H1 (cell line): ENCODE results near the gene MEF2A. TPM values are rescaled to one million over a fixed set of nuclear protein-coding genes. Genes with fewer than 3 reads are reported as not detected.
A peak's percentile ranks its signal among the peaks of the same experiment; 100 is the strongest.

Experiments
- CTCF ChIA-PET: fragments of 300-600 bp; sonication (Branson Sonifier 250); formaldehyde crosslinking; loops from one replicate; lab custom pipeline; 2021; ENCODE audit not compliant: partially characterized antibody; lab: Charles Lee
- POLR2A ChIA-PET: fragments of 300-600 bp; sonication (Branson Sonifier 250); formaldehyde crosslinking; loops from one replicate; lab custom pipeline; 2021; ENCODE audit warnings: inconsistent platforms; ENCODE audit not compliant: partially characterized antibody; lab: Charles Lee
- DNase-seq, 2 experiments: peaks; one replicate each; pipeline versions ENCODE4 v3.0.0 to v3.0.0-alpha.2; 2010 to 2022; ENCODE audit warnings: low spot score in 2 of 2, low read depth in 1 of 2, mixed read lengths in 1 of 2
- FAIRE-seq: peaks from 2 replicates; lab custom pipeline; 2011; peaks lifted over from hg19 to GRCh38; lab: Jason Lieb, UNC
- H2AFZ ChIP-seq: 2 replicates; pipeline ENCODE4 v1.8.1; 2012; ENCODE audit warnings: low read length, inconsistent platforms
- H2AK5ac ChIP-seq: 2 replicates; pipeline ENCODE4 v1.6.1; 2013; ENCODE audit warnings: low read depth, low read length
- H2BK120ac ChIP-seq: replicated peaks from 2 replicates; pipeline ENCODE3; 2013; ENCODE audit warnings: low read depth, low read length, inconsistent platforms
- H2BK12ac ChIP-seq: 2 replicates; pipeline ENCODE4 v1.6.1; 2013; ENCODE audit warnings: low read depth, low read length
- H2BK15ac ChIP-seq: 2 replicates; pipeline ENCODE4 v1.6.1; 2013; ENCODE audit warnings: low read length
- H2BK20ac ChIP-seq: 2 replicates; pipeline ENCODE4 v1.6.1; 2013; ENCODE audit warnings: low read length
- H2BK5ac ChIP-seq: 2 replicates; pipeline ENCODE4 v1.6.1; 2013; ENCODE audit warnings: low read depth, low read length
- H3K14ac ChIP-seq: 2 replicates; pipeline ENCODE4 v1.6.1; 2013; ENCODE audit warnings: inconsistent platforms; ENCODE audit not compliant: insufficient read length
- H3K18ac ChIP-seq: 2 replicates; pipeline ENCODE4 v1.6.1; 2013; ENCODE audit warnings: low read length; ENCODE audit errors: extremely low read depth
- H3K23ac ChIP-seq: 2 replicates; pipeline ENCODE4 v1.6.1; 2013; ENCODE audit warnings: inconsistent platforms; ENCODE audit not compliant: insufficient read length
- H3K23me2 ChIP-seq: 2 replicates; pipeline ENCODE4 v1.6.1; 2013; ENCODE audit warnings: low read depth, low read length
- H3K27ac ChIP-seq: 2 replicates; pipeline ENCODE4 v1.6.1; 2011; ENCODE audit warnings: low read depth, low read length, inconsistent platforms
- H3K27me3 ChIP-seq, 4 experiments: replicated peaks in 1 of 4; 1 replicate in 1 of 4; 2 replicates in 3 of 4; pipeline versions ENCODE4 v1.6.1 to v1.8.1; 2011 to 2013; ENCODE audit warnings: low read length in 3 of 4, mild to moderate bottlenecking in 3 of 4, inconsistent platforms in 2 of 4, mixed read lengths in 2 of 4, moderate library complexity in 1 of 4; ENCODE audit not compliant: control insufficient read depth in 3 of 4, insufficient read depth in 3 of 4; ENCODE audit errors: extremely low read depth in 1 of 4
- H3K36me3 ChIP-seq, 4 experiments: 2 replicates each; pipeline versions ENCODE4 v1.6.1 to v1.8.1; 2011 to 2013; ENCODE audit warnings: mild to moderate bottlenecking in 4 of 4, low read length in 3 of 4, moderate library complexity in 2 of 4, control low read depth in 1 of 4, inconsistent platforms in 1 of 4; ENCODE audit not compliant: insufficient read depth in 4 of 4, control insufficient read depth in 2 of 4
- H3K4ac ChIP-seq: replicated peaks from 2 replicates; pipeline ENCODE3; 2013; ENCODE audit warnings: low read length, low read depth, mixed read lengths, inconsistent platforms; ENCODE audit not compliant: insufficient read length
- H3K4me1 ChIP-seq, 4 experiments: replicated peaks in 1 of 4; 1 replicate in 1 of 4; 2 replicates in 3 of 4; pipeline versions ENCODE4 v1.6.1 to v1.8.1; 2011 to 2013; ENCODE audit warnings: low read length in 3 of 4, inconsistent platforms in 2 of 4, mixed read lengths in 1 of 4; ENCODE audit not compliant: insufficient read depth in 4 of 4, control insufficient read depth in 3 of 4
- H3K4me2 ChIP-seq, 2 experiments: 2 replicates each; pipeline versions ENCODE4 v1.6.1 to v1.8.1; 2011 to 2013; ENCODE audit warnings: low read depth in 2 of 2, low read length in 2 of 2, control low read depth in 1 of 2, inconsistent platforms in 1 of 2, mild to moderate bottlenecking in 1 of 2; ENCODE audit not compliant: insufficient read depth in 1 of 2
- H3K4me3 ChIP-seq, 4 experiments: fragments of 200-600, 300-600 bp in 1 of 4; sonication (generic), shearing (Covaris generic), sonication (Bioruptor Twin) in 1 of 4; 2 replicates each; pipeline versions ENCODE4 v1.5.1 to v1.8.1; 2011 to 2016; ENCODE audit warnings: low read length in 4 of 4, low read depth in 3 of 4, control low read depth in 2 of 4, inconsistent platforms in 2 of 4, mild to moderate bottlenecking in 2 of 4, mixed read lengths in 1 of 4, moderate library complexity in 1 of 4; ENCODE audit not compliant: insufficient read depth in 2 of 4; ENCODE audit errors: extremely low read depth in 1 of 4
- H3K56ac ChIP-seq: replicated peaks from 2 replicates; pipeline ENCODE3; 2013; ENCODE audit warnings: low read depth, mild to moderate bottlenecking, mixed read lengths, low read length, inconsistent platforms; ENCODE audit not compliant: insufficient read length
- H3K79me1 ChIP-seq: 2 replicates; pipeline ENCODE4 v1.6.1; 2013; ENCODE audit warnings: low read depth, low read length, control low read depth
- H3K79me2 ChIP-seq, 2 experiments: 2 replicates each; pipeline versions ENCODE4 v1.6.1 to v1.8.1; 2012 to 2013; ENCODE audit warnings: low read length in 2 of 2, mild to moderate bottlenecking in 2 of 2, inconsistent platforms in 1 of 2; ENCODE audit not compliant: insufficient read depth in 2 of 2, control insufficient read depth in 1 of 2
- H3K9ac ChIP-seq, 4 experiments: replicated peaks in 1 of 4; 1 replicate in 1 of 4; 2 replicates in 3 of 4; pipeline versions ENCODE4 v1.6.1 to v1.8.1; 2011 to 2013; ENCODE audit warnings: low read depth in 3 of 4, low read length in 3 of 4, control low read depth in 2 of 4, mild to moderate bottlenecking in 2 of 4, moderate library complexity in 2 of 4, inconsistent platforms in 1 of 4; ENCODE audit errors: extremely low read depth in 1 of 4
- H3K9me3 ChIP-seq, 2 experiments: 2 replicates each; pipeline versions ENCODE4 v1.6.1 to v1.8.1; 2012 to 2013; ENCODE audit warnings: mild to moderate bottlenecking in 2 of 2, moderate library complexity in 2 of 2, control low read depth in 1 of 2, inconsistent platforms in 1 of 2, low read depth in 1 of 2, low read length in 1 of 2, mixed read lengths in 1 of 2; ENCODE audit not compliant: insufficient read depth in 2 of 2
- H4K20me1 ChIP-seq, 2 experiments: replicated peaks in 1 of 2; 2 replicates each; pipeline versions ENCODE3 to v1.8.1; 2011 to 2013; ENCODE audit warnings: inconsistent platforms in 2 of 2, low read length in 2 of 2, mild to moderate bottlenecking in 1 of 2; ENCODE audit not compliant: insufficient read depth in 2 of 2, control insufficient read depth in 1 of 2
- H4K5ac ChIP-seq: 2 replicates; pipeline ENCODE4 v1.6.1; 2013; ENCODE audit warnings: low read length, low read depth, mixed read lengths, inconsistent platforms; ENCODE audit not compliant: insufficient read length
- H4K8ac ChIP-seq: 2 replicates; pipeline ENCODE4 v1.8.0; 2013; ENCODE audit warnings: mild to moderate bottlenecking, moderate library complexity, low read length, inconsistent platforms; ENCODE audit not compliant: insufficient read depth; ENCODE audit errors: extremely low read depth
- H4K91ac ChIP-seq: replicated peaks from 2 replicates; pipeline ENCODE3; 2013; ENCODE audit warnings: low read length, mixed read lengths, inconsistent platforms; ENCODE audit not compliant: insufficient read length
- GABPA ChIP-seq: IDR thresholded peaks from 2 replicates; pipeline ENCODE4 v1.6.1; 2011; ENCODE audit warnings: mild to moderate bottlenecking, low read length, moderate library complexity, borderline replicate concordance; ENCODE audit not compliant: insufficient read depth
- JUN ChIP-seq: IDR thresholded peaks from 2 replicates; pipeline ENCODE4 v1.6.1; 2011; ENCODE audit warnings: low read depth, mild to moderate bottlenecking, improper control_type of control experiment, low read length
- NRF1 ChIP-seq: IDR thresholded peaks from 2 replicates; pipeline ENCODE4 v1.6.1; 2011; ENCODE audit warnings: mild to moderate bottlenecking, low read depth, low read length, improper control_type of control experiment
- TBP ChIP-seq: IDR thresholded peaks from 2 replicates; pipeline ENCODE4 v1.6.1; 2011; ENCODE audit warnings: low read depth, low read length, improper control_type of control experiment
- USF2 ChIP-seq: IDR thresholded peaks from 2 replicates; pipeline ENCODE4 v1.6.1; 2011; ENCODE audit warnings: low read length, improper control_type of control experiment
- whole genome bisulfite sequencing, 2 experiments: shearing (Covaris generic) in 1 of 2; methylation state at CpG; one replicate each; pipeline versions ENCODE4 v1.1.6 to v1.1.7; 2013 to 2015; ENCODE audit warnings: low lambda C conversion rate in 2 of 2, mixed read lengths in 2 of 2, inconsistent platforms in 1 of 2, low coverage in 1 of 2, missing lambda C conversion rate in 1 of 2; ENCODE audit not compliant: insufficient replicate concordance in 2 of 2, insufficient coverage in 1 of 2, insufficient read length in 1 of 2; ENCODE audit errors: extremely low coverage in 1 of 2, missing lambda C conversion rate in 1 of 2; 5-methylcytosine and 5-hydroxymethylcytosine counted together
- long read RNA-seq, 2 experiments: library from RNA in 1 of 2; library from capped mRNA in 1 of 2; stranded (forward); transcript quantifications; one replicate each; pipeline ENCODE4 v2.0.0, GENCODE V29; 2021; ENCODE audit warnings: inconsistent platforms in 1 of 2
- polyA minus RNA-seq, 3 experiments: library from RNA; depleted of rRNA, polyadenylated mRNA; stranded (reverse); fragments of >200 nt; gene quantifications; 1 replicate in 2 of 3; 2 replicates in 1 of 3; pipeline ENCODE4 v1.2.3, GENCODE V29; 2011
- polyA plus RNA-seq, 7 experiments: library from polyadenylated mRNA; depleted of rRNA in 3 of 7; stranded (reverse) in 5 of 7; unstranded in 2 of 7; fragments of >200 nt in 5 of 7; fragments of 200-250 nt in 2 of 7; gene quantifications; 1 replicate in 5 of 7; 2 replicates in 1 of 7; 4 replicates in 1 of 7; pipeline versions ENCODE4 v1.2.1 to v1.2.3, GENCODE V29; 2011 to 2013; ENCODE audit warnings: missing spikeins in 2 of 7, mixed read lengths in 2 of 7
- total RNA-seq: library from RNA; stranded (reverse); fragmentation: NEBNext Ultra II Directional; extraction: Animal tissue kit (Norgen Biotek cat#: 25700); gene quantifications from 2 replicates; pipeline ENCODE4 v1.2.1, GENCODE V29; 2021
- TF ChIP-seq, protein P1 (sequence below): IDR thresholded peaks from 2 replicates; pipeline ENCODE4 v1.6.1; 2012; ENCODE audit warnings: inconsistent platforms

MEF2A gene
- total RNA-seq (22.5 TPM in 2 replicates), polyA plus RNA-seq (2011; rRNA removed) (14.3 and 15.6 TPM in 2 replicates), polyA minus RNA-seq (2011; rRNA and poly(A)+ RNA removed) (29.3 and 33.4 TPM in 2 replicates)
- polyA plus RNA-seq (2011; cell fraction: cytosol; rRNA removed) = 12.6 TPM
- 26.9 TPM for polyA plus RNA-seq (2011; cell fraction: nucleus; rRNA removed)
- polyA plus RNA-seq (2012, experiment 1 of 2) = 8.7 to 13.9 TPM (median 10.7 TPM) in 4 replicates
- 1.2 TPM for polyA plus RNA-seq (2012, experiment 2 of 2)
- polyA plus RNA-seq (2013, experiment 1 of 2) = 10.5 TPM
- polyA plus RNA-seq (2013, experiment 2 of 2) = 10.3 TPM
- polyA minus RNA-seq (2011; cell fraction: cytosol; rRNA and poly(A)+ RNA removed) = 15.7 TPM
- polyA minus RNA-seq (2011; cell fraction: nucleus; rRNA and poly(A)+ RNA removed) = 41.5 TPM
- long read RNA-seq, experiment 1, full-length matches to known transcripts = 1 of 26 reads
- long read RNA-seq, experiment 1, partial matches to known transcripts = 7 of 26 reads
- long read RNA-seq, experiment 1, other reads (novel, unspliced or antisense) = 18 of 26 reads
- long read RNA-seq, experiment 2 = 0 reads

GRCh38 chr15:99565299-99566156 is at the start of gene MEF2A:
Gene MEF2A, plus strand, starts transcription at chr15:99565984. Its CDS starts 67,136 bp downstream, at chr15:99633120.
- Histone ChIP-seq H3K9me3 (no peaks in the 10 kb centered on the region), H2AFZ (peak within 1 kb of the TSS; percentile 94; the same call in 1 of the 2 replicates), H3K79me1 (no peaks in the 10 kb centered on the region), H3K4ac (no peak within 1 kb of the TSS), H2BK12ac (0 out of 2 replicates have a peak within 1 kb of the TSS, but pooled peaks have one; percentile 11), H3K14ac (no peak within 1 kb of the TSS), H3K4me2 (peak within 1 kb of the TSS; percentile 91 to 92), H2BK15ac (no peak within 1 kb of the TSS), H3K23ac (no peak within 1 kb of the TSS), H3K79me2 (peaks cover 6 to 41% of the 10 kb centered on the region in 2 experiments; a peak in 3 of 4 replicates), H3K4me3 (peak within 1 kb of the TSS; percentile 76 to 95 (median 90)), H4K20me1 (peaks cover 0 to 6% of the 10 kb centered on the region in 2 experiments), H2AK5ac (no peak within 1 kb of the TSS), H2BK20ac (peak within 1 kb of the TSS; percentile 78; the same call in 1 of the 2 replicates), H3K27ac (peak within 1 kb of the TSS; percentile 78), H3K23me2 (peaks cover 10% of the 10 kb centered on the region; the same call in 1 of the 2 replicates), H3K56ac (peak within 1 kb of the TSS; percentile 78), H4K5ac (peak within 1 kb of the TSS; percentile 99), H3K4me1 (peaks cover 2 to 25% (median 16%) of the 10 kb centered on the region in 4 experiments; a peak in 6 of 7 replicates), H2BK5ac (peak within 1 kb of the TSS; percentile 94), H3K18ac (peak within 1 kb of the TSS; percentile 99), H3K9ac (peak within 1 kb of the TSS; percentile 69 to 96 (median 81)), H4K91ac (peak within 1 kb of the TSS; percentile 87), H2BK120ac (peak within 1 kb of the TSS; percentile 96), H3K36me3 (peaks cover 0 to 2% (median 0%) of the 10 kb centered on the region in 4 experiments; a peak in 1 of 8 replicates), H4K8ac (peak within 1 kb of the TSS; percentile 95; the same call in 1 of the 2 replicates), H3K27me3 (no peaks in the 10 kb centered on the region)
- DNase-seq (peak; percentile 54 to 93), FAIRE-seq (no peak)
- CTCF ChIA-PET = interaction anchor here (0.9 to 1.6 kb wide), 3 partner anchors 143 to 222 kb away, joined by 3 to 5 read pairs (median 4); no protein-coding TSS in a partner anchor
- 1% methylated on average over 32 of the region's 101 CpGs; no CpG with 5 or more reads in 1 of the 2 experiments for WGBS, 2 experiments
- POLR2A ChIA-PET = interaction anchor here (0.6 to 1.6 kb wide), 13 partner anchors 8 to 314 kb away, joined by 3 to 5 read pairs (median 3); partner anchors contain the start of gene LRRC28
- TF ChIP-seq NRF1 (peak; percentile 56), GABPA (no peak), JUN (peak; percentile 56; the same call in 1 of the 2 replicates), USF2 (no peak), TBP (peak; percentile 84)
- TF ChIP-seq, protein P1, sequence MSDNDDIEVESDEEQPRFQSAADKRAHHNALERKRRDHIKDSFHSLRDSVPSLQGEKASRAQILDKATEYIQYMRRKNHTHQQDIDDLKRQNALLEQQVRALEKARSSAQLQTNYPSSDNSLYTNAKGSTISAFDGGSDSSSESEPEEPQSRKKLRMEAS = peak; percentile 65
